Suprapubic skin (tissue), 4 donors: ENCODE data around the gene MOB3C. TPM values are rescaled to one million over a fixed set of nuclear protein-coding genes. Genes with fewer than 3 reads are reported as not detected.

Source experiments
- DNase-seq, 2 donors: peaks; one replicate each; pipeline ENCODE4 v3.0.0-alpha.2; 2019; ENCODE audit warnings: low spot score in 2 of 2
- H3K27ac ChIP-seq: fragments of 200-600 bp; sonication (generic); one replicate; pipeline ENCODE4 v1.5.1; 2019
- H3K27me3 ChIP-seq: fragments of 200-600 bp; sonication (generic); one replicate; pipeline ENCODE4 v1.5.1; 2019
- H3K36me3 ChIP-seq: fragments of 200-600 bp; sonication (generic); one replicate; pipeline ENCODE4 v1.5.1; 2019
- H3K4me1 ChIP-seq: fragments of 200-600 bp; sonication (generic); one replicate; pipeline ENCODE4 v1.5.1; 2019
- H3K4me3 ChIP-seq: fragments of 200-600 bp; sonication (generic); one replicate; pipeline ENCODE4 v1.5.1; 2019; ENCODE audit warnings: mild to moderate bottlenecking
- H3K9me3 ChIP-seq: fragments of 200-600 bp; sonication (generic); one replicate; pipeline ENCODE4 v1.5.1; 2019
- EP300 ChIP-seq: sonication (generic); formaldehyde crosslinking; IDR thresholded peaks from one replicate; pipeline ENCODE4 v1.6.1; 2017; ENCODE audit warnings: antibody characterized with exemption
- POLR2A ChIP-seq, 2 donors: fragments of 450-650 bp; IDR thresholded peaks; one replicate each; pipeline ENCODE4 v1.6.1; 2017; ENCODE audit warnings: antibody characterized with exemption in 2 of 2, mild to moderate bottlenecking in 2 of 2, moderate library complexity in 2 of 2
- POLR2AphosphoS5 ChIP-seq, 3 donors: sonication (generic); formaldehyde crosslinking; IDR thresholded peaks; one replicate each; pipeline ENCODE4 v1.6.1; 2017; ENCODE audit warnings: antibody characterized with exemption in 3 of 3
- WGBS: methylation state at CpG from one replicate; pipeline ENCODE4 v1.1.5; 2018; 5-methylcytosine and 5-hydroxymethylcytosine counted together
- total RNA-seq, 4 donors: library from RNA; depleted of rRNA; stranded (reverse); fragments of >200 nt; gene quantifications; one replicate each; pipeline ENCODE4 v1.1.0, GENCODE V29; 2016
- TF ChIP-seq, protein P1 (sequence below), 2 donors: fragments of 200-600 bp in 1 of 2; fragments of 450-650 bp in 1 of 2; sonication (generic) in 1 of 2; IDR thresholded peaks; one replicate each; pipeline ENCODE4 v1.5.1; 2016 to 2019; ENCODE audit warnings: antibody characterized with exemption in 2 of 2, mild to moderate bottlenecking in 1 of 2, moderate library complexity in 1 of 2

The MOB3C gene
- total RNA-seq, 4 donors from 2014 or later = 8.0 to 14.1 (median 11.6) TPM

DNA sequence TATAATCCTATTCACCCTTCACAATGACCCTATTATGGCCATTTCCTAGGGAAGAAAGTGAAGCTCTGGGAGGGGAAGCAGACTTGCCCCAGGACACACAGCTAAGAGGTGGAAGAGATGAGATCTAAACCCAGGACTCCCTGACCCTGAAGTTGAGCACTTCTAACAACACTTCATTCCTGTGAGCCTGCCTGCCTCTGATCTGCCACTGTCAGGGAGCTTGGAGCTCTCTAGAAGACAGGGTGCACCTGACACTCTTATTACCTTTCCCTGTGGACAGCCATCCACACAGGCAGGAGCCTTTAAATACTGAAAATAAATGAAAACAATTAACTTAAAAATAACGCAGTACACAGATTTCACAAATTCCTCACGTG, 13.1 kb downstream of the MOB3C start:
- peaks cover 8% of the 10 kb centered on the region for H3K36me3 ChIP-seq
- peak overlapping the region; percentile 62 for H3K4me3 ChIP-seq
- DNase-seq = no peak
- H3K9me3 ChIP-seq = no peaks in the 10 kb centered on the region
- no peaks in the 10 kb centered on the region for H3K27me3 ChIP-seq
- peaks cover 55% of the 10 kb centered on the region for H3K4me1 ChIP-seq
- TF ChIP-seq, protein P1, sequence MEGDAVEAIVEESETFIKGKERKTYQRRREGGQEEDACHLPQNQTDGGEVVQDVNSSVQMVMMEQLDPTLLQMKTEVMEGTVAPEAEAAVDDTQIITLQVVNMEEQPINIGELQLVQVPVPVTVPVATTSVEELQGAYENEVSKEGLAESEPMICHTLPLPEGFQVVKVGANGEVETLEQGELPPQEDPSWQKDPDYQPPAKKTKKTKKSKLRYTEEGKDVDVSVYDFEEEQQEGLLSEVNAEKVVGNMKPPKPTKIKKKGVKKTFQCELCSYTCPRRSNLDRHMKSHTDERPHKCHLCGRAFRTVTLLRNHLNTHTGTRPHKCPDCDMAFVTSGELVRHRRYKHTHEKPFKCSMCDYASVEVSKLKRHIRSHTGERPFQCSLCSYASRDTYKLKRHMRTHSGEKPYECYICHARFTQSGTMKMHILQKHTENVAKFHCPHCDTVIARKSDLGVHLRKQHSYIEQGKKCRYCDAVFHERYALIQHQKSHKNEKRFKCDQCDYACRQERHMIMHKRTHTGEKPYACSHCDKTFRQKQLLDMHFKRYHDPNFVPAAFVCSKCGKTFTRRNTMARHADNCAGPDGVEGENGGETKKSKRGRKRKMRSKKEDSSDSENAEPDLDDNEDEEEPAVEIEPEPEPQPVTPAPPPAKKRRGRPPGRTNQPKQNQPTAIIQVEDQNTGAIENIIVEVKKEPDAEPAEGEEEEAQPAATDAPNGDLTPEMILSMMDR (IDR thresholded peaks at IDR 0.05) = no peak
- TF ChIP-seq POLR2A (IDR thresholded peaks at IDR 0.05) (no peak), EP300 (no peak), POLR2AphosphoS5 (IDR thresholded peaks at IDR 0.05) (no peak)
- H3K27ac ChIP-seq = peak overlapping the region; percentile 56
- WGBS = 0% methylated on average over 2 of the region's 2 CpGs

DNA sequence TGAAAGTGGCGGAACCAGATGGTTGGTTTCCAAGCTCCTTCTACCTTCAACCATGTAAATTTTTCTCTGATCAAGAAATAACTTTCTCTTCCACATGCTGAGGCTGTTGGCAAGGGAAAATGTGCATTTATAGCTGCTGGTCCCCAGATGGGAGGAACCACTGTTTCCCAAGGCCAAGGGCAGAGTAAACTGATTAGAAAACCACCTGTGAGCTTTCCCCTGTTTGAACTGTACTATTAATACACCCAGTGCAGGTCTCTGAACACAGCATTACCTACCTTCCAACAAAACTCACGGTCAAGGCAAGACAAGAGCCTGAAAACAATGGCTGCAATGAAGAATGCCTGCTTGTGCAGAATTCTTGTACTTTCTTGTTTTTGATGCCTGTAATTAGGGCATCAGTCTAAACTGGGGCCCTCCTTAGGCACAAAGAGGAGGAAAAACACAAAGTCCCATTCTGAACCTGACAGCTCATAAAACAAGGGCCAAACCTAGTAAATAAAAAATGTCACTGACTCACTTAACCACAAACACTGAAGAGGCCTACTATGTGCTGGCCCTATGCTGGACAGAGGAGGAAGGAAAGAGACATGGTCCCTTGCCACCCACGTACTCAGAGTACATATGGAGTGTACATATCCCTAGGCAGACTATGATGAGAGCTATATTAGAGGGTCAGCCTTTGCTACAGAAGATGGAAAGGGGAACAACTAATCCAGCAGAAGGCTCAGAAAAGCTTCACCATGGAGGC, 15.2 kb downstream of the MOB3C start:
- Histone ChIP-seq H3K9me3 (no peaks in the 10 kb centered on the region), H3K36me3 (no peaks in the 10 kb centered on the region), H3K4me1 (peaks cover 43% of the 10 kb centered on the region), H3K27ac (no peak overlapping the region), H3K4me3 (no peak overlapping the region), H3K27me3 (no peaks in the 10 kb centered on the region)
- 89% methylated on average over 3 of the region's 3 CpGs for WGBS
- TF ChIP-seq POLR2A (IDR thresholded peaks at IDR 0.05) (no peak), EP300 (no peak), POLR2AphosphoS5 (IDR thresholded peaks at IDR 0.05) (no peak)
- TF ChIP-seq, protein P1 (IDR thresholded peaks at IDR 0.05) = no peak
- no peak for DNase-seq

DNA sequence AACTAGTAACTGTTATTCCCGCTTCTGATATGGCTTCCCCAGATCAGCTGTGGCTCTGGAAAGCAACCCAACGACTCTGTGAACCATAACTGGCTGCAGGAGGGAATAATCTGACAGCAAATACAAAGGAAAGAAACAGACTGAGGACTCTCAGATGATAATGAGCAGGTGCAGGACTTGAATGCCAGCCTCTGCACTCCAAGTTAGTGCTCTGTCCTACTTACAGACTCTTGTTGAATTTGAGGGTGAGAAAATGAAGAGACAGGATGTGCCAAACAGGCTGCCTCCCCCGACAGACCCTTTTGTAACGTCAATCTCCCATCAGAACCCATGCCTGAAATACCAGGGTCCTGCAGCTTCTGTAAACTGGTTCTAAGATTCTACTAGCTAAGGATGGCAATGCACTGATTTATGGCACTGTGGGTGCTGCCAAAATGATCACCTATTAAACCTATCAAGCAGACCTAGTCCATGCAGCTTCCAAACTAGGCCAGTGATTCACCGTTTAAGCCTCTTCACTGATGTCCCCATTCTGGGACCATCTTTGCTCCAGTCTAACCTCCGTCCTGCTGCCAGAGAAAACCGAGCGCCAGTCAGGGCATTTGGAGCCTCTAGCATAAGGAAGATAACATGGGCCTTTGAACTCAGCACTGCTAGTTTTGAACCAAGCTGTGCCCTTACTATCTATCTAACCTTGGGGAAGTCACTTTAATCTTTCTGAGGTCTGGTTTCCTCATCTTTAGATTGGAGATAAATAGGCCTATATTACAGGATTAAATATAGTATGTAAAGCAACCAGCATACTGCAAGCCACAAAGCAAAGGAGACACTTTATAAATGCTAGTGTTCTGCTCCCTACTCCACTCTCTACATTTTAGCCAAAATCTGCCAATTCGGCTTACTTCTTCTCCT, 17.3 kb downstream of the MOB3C start:
- 76% methylated on average over 9 of the region's 9 CpGs for WGBS
- H3K27me3 ChIP-seq = no peaks in the 10 kb centered on the region

GRCh38 chr1:46596846-46597245, 19.8 kb downstream of the MOB3C start:
- WGBS = 91% methylated on average over 3 of the region's 3 CpGs
- no peak for DNase-seq
- H3K27ac ChIP-seq = no peak overlapping the region
- H3K36me3 ChIP-seq = peaks cover 18% of the 10 kb centered on the region
- no peaks in the 10 kb centered on the region for H3K9me3 ChIP-seq
- H3K4me1 ChIP-seq = peaks cover 20% of the 10 kb centered on the region
- TF ChIP-seq, protein P1 (IDR thresholded peaks at IDR 0.05) = no peak
- TF ChIP-seq POLR2A (IDR thresholded peaks at IDR 0.05) (no peak), POLR2AphosphoS5 (IDR thresholded peaks at IDR 0.05) (no peak), EP300 (no peak)
- H3K4me3 ChIP-seq = no peak overlapping the region
- H3K27me3 ChIP-seq = no peaks in the 10 kb centered on the region

More for the DNA sequence above, 17.3 kb downstream of the MOB3C start:
- no peak for DNase-seq
- TF ChIP-seq POLR2A (IDR thresholded peaks at IDR 0.05) (no peak), EP300 (no peak), POLR2AphosphoS5 (IDR thresholded peaks at IDR 0.05) (no peak)
- TF ChIP-seq, protein P1 (IDR thresholded peaks at IDR 0.05) = no peak
- Histone ChIP-seq H3K27ac (no peak overlapping the region), H3K4me3 (no peak overlapping the region), H3K36me3 (no peaks in the 10 kb centered on the region), H3K9me3 (no peaks in the 10 kb centered on the region), H3K4me1 (peaks cover 40% of the 10 kb centered on the region)

- H3K9me3 ChIP-seq = no peaks in the 10 kb centered on the region
- no peak for TF ChIP-seq POLR2A (IDR thresholded peaks at IDR 0.05)
- no peak for TF ChIP-seq POLR2AphosphoS5 (IDR thresholded peaks at IDR 0.05)
- no peak for TF ChIP-seq EP300
- TF ChIP-seq, protein P1 (IDR thresholded peaks at IDR 0.05) = no peak
- H3K27ac ChIP-seq = no peak overlapping the region
- no peak overlapping the region for H3K4me3 ChIP-seq
- H3K4me1 ChIP-seq = peaks cover 16% of the 10 kb centered on the region
- no peak for DNase-seq
- WGBS = 100% methylated on average over 1 of the region's 1 CpG
- peaks cover 26% of the 10 kb centered on the region for H3K36me3 ChIP-seq
- no peaks in the 10 kb centered on the region for H3K27me3 ChIP-seq
Measured at GRCh38 chr1:46596036-46596435, 20.6 kb downstream of the MOB3C start.
